ENCODE data around the gene TMPRSS11D. TPM values are rescaled to one million over a fixed set of nuclear protein-coding genes. Genes with fewer than 3 reads are reported as not detected.

TMPRSS11D gene
- total and polyA plus RNA-seq, 5 donors from 2014 or later = not detected

- Mint-ChIP-seq H3K9me3 (peaks cover 0 to 13% (median 2%) of the 10 kb centered on the region in 7 donors), H3K27ac (no peak overlapping the region), H3K4me3 (no peak overlapping the region), H3K36me3 (no peaks in the 10 kb centered on the region), H3K4me1 (peaks cover 0 to 5% (median 0%) of the 10 kb centered on the region in 4 donors), H3K27me3 (peaks cover 5% of the 10 kb centered on the region)
- Histone ChIP-seq H3K4me1 (ENCODE audit: control insufficient read depth, insufficient read depth, low read length, poor library complexity, severe bottlenecking) (no peaks in the 10 kb centered on the region), H3K9me3 (ENCODE audit: control insufficient read depth in 2 of 2, low read length in 2 of 2) (no peaks in the 10 kb centered on the region), H3K36me3 (ENCODE audit: control insufficient read depth, insufficient read depth, low read length) (no peaks in the 10 kb centered on the region), H3K4me3 (ENCODE audit: low read depth, low read length) (no peak overlapping the region), H3K27ac (ENCODE audit: insufficient read depth, low read length, poor library complexity, severe bottlenecking) (no peak overlapping the region), H3K27me3 (ENCODE audit: control insufficient read depth, insufficient read depth, low read length) (no peaks in the 10 kb centered on the region)
- ATAC-seq (ENCODE audit: low read depth in 2 of 2) = no peak
- no peak for DNase-seq
These were observed 2.0 kb upstream of the TMPRSS11D start for GRCh38 chr4:67885762-67886161.

- Histone ChIP-seq H3K27me3 (ENCODE audit: control insufficient read depth, insufficient read depth, low read length) (no peaks in the 10 kb centered on the region), H3K4me1 (ENCODE audit: control insufficient read depth, insufficient read depth, low read length, poor library complexity, severe bottlenecking) (no peaks in the 10 kb centered on the region), H3K9me3 (ENCODE audit: control insufficient read depth in 2 of 2, low read length in 2 of 2) (no peaks in the 10 kb centered on the region), H3K27ac (ENCODE audit: insufficient read depth, low read length, poor library complexity, severe bottlenecking) (no peak overlapping the region), H3K4me3 (ENCODE audit: low read depth, low read length) (no peak overlapping the region), H3K36me3 (ENCODE audit: control insufficient read depth, insufficient read depth, low read length) (no peaks in the 10 kb centered on the region)
- peaks cover 0 to 12% (median 2%) of the 10 kb centered on the region in 7 donors for H3K9me3 Mint-ChIP-seq
- no peak overlapping the region for H3K4me3 Mint-ChIP-seq
- DNase-seq = no peak
- peaks cover 0 to 1% (median 0%) of the 10 kb centered on the region in 4 donors for H3K4me1 Mint-ChIP-seq
- no peak for ATAC-seq (ENCODE audit: low read depth in 2 of 2)
- H3K36me3 Mint-ChIP-seq = no peaks in the 10 kb centered on the region
- H3K27ac Mint-ChIP-seq = no peak overlapping the region
- H3K27me3 Mint-ChIP-seq = peaks cover 5% of the 10 kb centered on the region
These were observed 899 bp upstream of the TMPRSS11D start for GRCh38 chr4:67884701-67885100.

- Mint-ChIP-seq H3K36me3 (no peaks in the 10 kb centered on the region), H3K4me1 (no peaks in the 10 kb centered on the region), H3K27ac (no peak overlapping the region), H3K27me3 (peaks cover 5% of the 10 kb centered on the region), H3K4me3 (no peak overlapping the region), H3K9me3 (peaks cover 0 to 11% (median 2%) of the 10 kb centered on the region in 7 donors)
- no peak for DNase-seq
- Histone ChIP-seq H3K27me3 (ENCODE audit: control insufficient read depth, insufficient read depth, low read length) (no peaks in the 10 kb centered on the region), H3K4me1 (ENCODE audit: control insufficient read depth, insufficient read depth, low read length, poor library complexity, severe bottlenecking) (no peaks in the 10 kb centered on the region), H3K9me3 (ENCODE audit: control insufficient read depth in 2 of 2, low read length in 2 of 2) (no peaks in the 10 kb centered on the region), H3K27ac (ENCODE audit: insufficient read depth, low read length, poor library complexity, severe bottlenecking) (no peak overlapping the region), H3K4me3 (ENCODE audit: low read depth, low read length) (no peak overlapping the region), H3K36me3 (ENCODE audit: control insufficient read depth, insufficient read depth, low read length) (no peaks in the 10 kb centered on the region)
- no peak for ATAC-seq (ENCODE audit: low read depth in 2 of 2)
These were observed 344 bp downstream of the TMPRSS11D start for GRCh38 chr4:67883458-67883857.

- no peaks in the 10 kb centered on the region for H3K4me1 ChIP-seq (ENCODE audit: control insufficient read depth, insufficient read depth, low read length, poor library complexity, severe bottlenecking)
- no peaks in the 10 kb centered on the region for H3K36me3 ChIP-seq (ENCODE audit: control insufficient read depth, insufficient read depth, low read length)
- no peak overlapping the region for H3K4me3 Mint-ChIP-seq
- peaks cover 0 to 9% (median 2%) of the 10 kb centered on the region in 7 donors for H3K9me3 Mint-ChIP-seq
- ATAC-seq (ENCODE audit: low read depth in 2 of 2) = no peak
- no peak overlapping the region for H3K4me3 ChIP-seq (ENCODE audit: low read depth, low read length)
- H3K36me3 Mint-ChIP-seq = no peaks in the 10 kb centered on the region
- H3K27ac ChIP-seq (ENCODE audit: insufficient read depth, low read length, poor library complexity, severe bottlenecking) = no peak overlapping the region
- no peaks in the 10 kb centered on the region for H3K27me3 ChIP-seq (ENCODE audit: control insufficient read depth, insufficient read depth, low read length)
- peaks cover 5% of the 10 kb centered on the region for H3K27me3 Mint-ChIP-seq
- no peak overlapping the region for H3K27ac Mint-ChIP-seq
- DNase-seq = no peak
- H3K9me3 ChIP-seq (ENCODE audit: control insufficient read depth in 2 of 2, low read length in 2 of 2) = no peaks in the 10 kb centered on the region
- H3K4me1 Mint-ChIP-seq = no peaks in the 10 kb centered on the region
These were observed 2.8 kb downstream of the TMPRSS11D start for GRCh38 chr4:67880866-67881610.

- peaks cover 5% of the 10 kb centered on the region for H3K27me3 Mint-ChIP-seq
- Histone ChIP-seq H3K4me1 (ENCODE audit: control insufficient read depth, insufficient read depth, low read length, poor library complexity, severe bottlenecking) (no peaks in the 10 kb centered on the region), H3K9me3 (ENCODE audit: control insufficient read depth in 2 of 2, low read length in 2 of 2) (no peaks in the 10 kb centered on the region), H3K27me3 (ENCODE audit: control insufficient read depth, insufficient read depth, low read length) (no peaks in the 10 kb centered on the region), H3K4me3 (ENCODE audit: low read depth, low read length) (no peak overlapping the region), H3K27ac (ENCODE audit: insufficient read depth, low read length, poor library complexity, severe bottlenecking) (no peak overlapping the region), H3K36me3 (ENCODE audit: control insufficient read depth, insufficient read depth, low read length) (no peaks in the 10 kb centered on the region)
- no peaks in the 10 kb centered on the region for H3K4me1 Mint-ChIP-seq
- DNase-seq (no peak), ATAC-seq (ENCODE audit: low read depth in 2 of 2) (no peak)
- no peaks in the 10 kb centered on the region for H3K36me3 Mint-ChIP-seq
- H3K27ac Mint-ChIP-seq = no peak overlapping the region
- H3K9me3 Mint-ChIP-seq = peaks cover 0 to 8% (median 0%) of the 10 kb centered on the region in 7 donors
- no peak overlapping the region for H3K4me3 Mint-ChIP-seq
These were observed 4.3 kb downstream of the TMPRSS11D start for GRCh38 chr4:67879486-67879885.

GRCh38 chr4:67877086-67877485 lies 6.7 kb downstream of the TMPRSS11D start:
- no peaks in the 10 kb centered on the region for H3K36me3 ChIP-seq (ENCODE audit: control insufficient read depth, insufficient read depth, low read length)
- Mint-ChIP-seq H3K27ac (peak overlapping the region in 1 of 3 donors; percentile 15), H3K9me3 (peaks cover 0 to 4% (median 0%) of the 10 kb centered on the region in 7 donors), H3K4me1 (no peaks in the 10 kb centered on the region), H3K27me3 (no peaks in the 10 kb centered on the region), H3K4me3 (no peak overlapping the region), H3K36me3 (no peaks in the 10 kb centered on the region)
- no peaks in the 10 kb centered on the region for H3K27me3 ChIP-seq (ENCODE audit: control insufficient read depth, insufficient read depth, low read length)
- no peak for DNase-seq
- no peaks in the 10 kb centered on the region for H3K9me3 ChIP-seq (ENCODE audit: control insufficient read depth in 2 of 2, low read length in 2 of 2)
- no peak for ATAC-seq (ENCODE audit: low read depth in 2 of 2)
- no peaks in the 10 kb centered on the region for H3K4me1 ChIP-seq (ENCODE audit: control insufficient read depth, insufficient read depth, low read length, poor library complexity, severe bottlenecking)
- no peak overlapping the region for H3K4me3 ChIP-seq (ENCODE audit: low read depth, low read length)
- H3K27ac ChIP-seq (ENCODE audit: insufficient read depth, low read length, poor library complexity, severe bottlenecking) = no peak overlapping the region

- Mint-ChIP-seq H3K36me3 (no peaks in the 10 kb centered on the region), H3K9me3 (peaks cover 0 to 4% (median 0%) of the 10 kb centered on the region in 7 donors), H3K27ac (no peak overlapping the region), H3K27me3 (no peaks in the 10 kb centered on the region), H3K4me1 (no peaks in the 10 kb centered on the region), H3K4me3 (no peak overlapping the region)
- no peaks in the 10 kb centered on the region for H3K27me3 ChIP-seq (ENCODE audit: control insufficient read depth, insufficient read depth, low read length)
- no peak for DNase-seq
- no peaks in the 10 kb centered on the region for H3K4me1 ChIP-seq (ENCODE audit: control insufficient read depth, insufficient read depth, low read length, poor library complexity, severe bottlenecking)
- no peaks in the 10 kb centered on the region for H3K36me3 ChIP-seq (ENCODE audit: control insufficient read depth, insufficient read depth, low read length)
- H3K27ac ChIP-seq (ENCODE audit: insufficient read depth, low read length, poor library complexity, severe bottlenecking) = no peak overlapping the region
- no peak overlapping the region for H3K4me3 ChIP-seq (ENCODE audit: low read depth, low read length)
- H3K9me3 ChIP-seq (ENCODE audit: control insufficient read depth in 2 of 2, low read length in 2 of 2) = no peaks in the 10 kb centered on the region
- ATAC-seq (ENCODE audit: low read depth in 2 of 2) = no peak
These were observed 8.8 kb downstream of the TMPRSS11D start for GRCh38 chr4:67874986-67875385.

GRCh38 chr4:67873116-67873515 lies 10.7 kb downstream of the TMPRSS11D start:
- peaks cover 0 to 2% (median 0%) of the 10 kb centered on the region in 7 donors for H3K9me3 Mint-ChIP-seq

More at GRCh38 chr4:67873116-67873515, 10.7 kb downstream of the TMPRSS11D start:
- no peak overlapping the region for H3K27ac Mint-ChIP-seq
- no peaks in the 10 kb centered on the region for H3K27me3 ChIP-seq (ENCODE audit: control insufficient read depth, insufficient read depth, low read length)
- no peaks in the 10 kb centered on the region for H3K36me3 Mint-ChIP-seq
- H3K27ac ChIP-seq (ENCODE audit: insufficient read depth, low read length, poor library complexity, severe bottlenecking) = no peak overlapping the region
- H3K36me3 ChIP-seq (ENCODE audit: control insufficient read depth, insufficient read depth, low read length) = no peaks in the 10 kb centered on the region
- H3K27me3 Mint-ChIP-seq = no peaks in the 10 kb centered on the region
- no peak for ATAC-seq (ENCODE audit: low read depth in 2 of 2)
- no peaks in the 10 kb centered on the region for H3K9me3 ChIP-seq (ENCODE audit: control insufficient read depth in 2 of 2, low read length in 2 of 2)
- H3K4me3 Mint-ChIP-seq = no peak overlapping the region
- DNase-seq = no peak
- no peaks in the 10 kb centered on the region for H3K4me1 Mint-ChIP-seq
- no peak overlapping the region for H3K4me3 ChIP-seq (ENCODE audit: low read depth, low read length)
- no peaks in the 10 kb centered on the region for H3K4me1 ChIP-seq (ENCODE audit: control insufficient read depth, insufficient read depth, low read length, poor library complexity, severe bottlenecking)

All from CD4-positive, CD25-positive, alpha-beta regulatory T cell (primary cell).